Measurements from ENCODE around the gene KCNE3. TPM values are rescaled to one million over a fixed set of nuclear protein-coding genes. Genes with fewer than 3 reads are reported as not detected.

The KCNE3 gene
- total and polyA plus RNA-seq, 12 donors = 1.1 to 23.2 (median 7.7) TPM

DNA sequence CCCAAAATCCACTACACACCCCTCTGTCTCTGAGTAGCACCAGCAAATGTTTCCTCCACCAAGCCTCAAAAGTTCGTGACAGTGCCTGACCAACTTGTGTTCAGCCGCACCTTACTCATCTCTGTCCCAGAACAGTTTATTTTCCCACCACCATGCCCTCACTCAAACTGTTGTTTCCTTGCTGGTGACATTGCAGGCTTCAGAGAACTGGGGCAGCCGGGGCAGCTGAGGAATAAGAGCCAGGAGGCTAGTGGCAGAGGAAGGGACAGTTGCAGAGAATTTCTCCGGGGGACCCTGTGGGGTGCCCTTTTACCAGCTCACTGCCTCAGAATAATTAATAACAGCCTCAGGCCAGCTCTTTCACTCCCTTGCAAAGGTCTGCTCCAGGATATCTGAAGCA lies 709 bp upstream of the KCNE3 start:
- peak in 1 of 7 donors; percentile 17 for DNase-seq
- WGBS, 4 donors = 74 to 88% (median 84%) methylated on average over 4 of the region's 4 CpGs
- TF ChIP-seq, protein P1, sequence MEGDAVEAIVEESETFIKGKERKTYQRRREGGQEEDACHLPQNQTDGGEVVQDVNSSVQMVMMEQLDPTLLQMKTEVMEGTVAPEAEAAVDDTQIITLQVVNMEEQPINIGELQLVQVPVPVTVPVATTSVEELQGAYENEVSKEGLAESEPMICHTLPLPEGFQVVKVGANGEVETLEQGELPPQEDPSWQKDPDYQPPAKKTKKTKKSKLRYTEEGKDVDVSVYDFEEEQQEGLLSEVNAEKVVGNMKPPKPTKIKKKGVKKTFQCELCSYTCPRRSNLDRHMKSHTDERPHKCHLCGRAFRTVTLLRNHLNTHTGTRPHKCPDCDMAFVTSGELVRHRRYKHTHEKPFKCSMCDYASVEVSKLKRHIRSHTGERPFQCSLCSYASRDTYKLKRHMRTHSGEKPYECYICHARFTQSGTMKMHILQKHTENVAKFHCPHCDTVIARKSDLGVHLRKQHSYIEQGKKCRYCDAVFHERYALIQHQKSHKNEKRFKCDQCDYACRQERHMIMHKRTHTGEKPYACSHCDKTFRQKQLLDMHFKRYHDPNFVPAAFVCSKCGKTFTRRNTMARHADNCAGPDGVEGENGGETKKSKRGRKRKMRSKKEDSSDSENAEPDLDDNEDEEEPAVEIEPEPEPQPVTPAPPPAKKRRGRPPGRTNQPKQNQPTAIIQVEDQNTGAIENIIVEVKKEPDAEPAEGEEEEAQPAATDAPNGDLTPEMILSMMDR (IDR thresholded peaks at IDR 0.05) = no peak
- no peak for TF ChIP-seq POLR2A (IDR thresholded peaks at IDR 0.05)
- no peak overlapping the region for H3K4me3 ChIP-seq
- H3K9me3 ChIP-seq (replicated peaks in 1 of 3) = no peaks in the 10 kb centered on the region
- no peaks in the 10 kb centered on the region for H3K4me1 ChIP-seq (replicated peaks in 1 of 2)
- H3K27ac ChIP-seq = no peak overlapping the region
- H3K27me3 ChIP-seq = no peaks in the 10 kb centered on the region
- intact Hi-C loops (cut with DNase I) = no loop called here
- no peaks in the 10 kb centered on the region for H3K36me3 ChIP-seq (replicated peaks in 1 of 2)

DNA sequence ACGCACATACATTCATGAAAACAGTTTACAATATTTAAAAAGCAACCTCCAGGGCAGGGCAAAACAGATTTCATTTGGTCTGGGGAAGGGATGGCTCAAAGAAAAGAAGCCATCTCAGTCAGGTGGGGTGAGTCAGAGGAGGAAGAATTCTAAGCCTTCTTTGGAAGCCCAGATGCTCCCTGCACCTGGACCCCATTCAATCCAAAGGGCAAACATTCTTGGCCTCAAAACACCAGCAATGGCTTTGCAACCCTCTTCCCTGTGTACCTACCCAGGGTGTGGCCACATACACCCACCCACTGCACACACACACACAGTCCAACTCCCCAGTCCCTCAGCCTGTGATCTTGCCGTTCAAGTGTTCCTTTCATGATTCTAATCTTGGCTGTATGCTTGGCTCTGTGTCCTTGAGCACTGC lies 2.0 kb downstream of the KCNE3 start:
- peak in 1 of 7 donors; percentile 9 for DNase-seq
- TF ChIP-seq, protein P1 (IDR thresholded peaks at IDR 0.05) = no peak
- no peak for TF ChIP-seq POLR2A (IDR thresholded peaks at IDR 0.05)
- H3K4me1 ChIP-seq (replicated peaks in 1 of 2) = peaks cover 9 to 11% of the 10 kb centered on the region in 2 donors
- WGBS, 4 donors = 59 to 75% (median 68%) methylated on average over 2 of the region's 2 CpGs
- intact Hi-C loops (cut with DNase I) = no loop called here
- no peaks in the 10 kb centered on the region for H3K27me3 ChIP-seq
- no peaks in the 10 kb centered on the region for H3K36me3 ChIP-seq (replicated peaks in 1 of 2)
- H3K9me3 ChIP-seq (replicated peaks in 1 of 3) = no peaks in the 10 kb centered on the region
- H3K27ac ChIP-seq = no peak overlapping the region
- no peak overlapping the region for H3K4me3 ChIP-seq

DNA sequence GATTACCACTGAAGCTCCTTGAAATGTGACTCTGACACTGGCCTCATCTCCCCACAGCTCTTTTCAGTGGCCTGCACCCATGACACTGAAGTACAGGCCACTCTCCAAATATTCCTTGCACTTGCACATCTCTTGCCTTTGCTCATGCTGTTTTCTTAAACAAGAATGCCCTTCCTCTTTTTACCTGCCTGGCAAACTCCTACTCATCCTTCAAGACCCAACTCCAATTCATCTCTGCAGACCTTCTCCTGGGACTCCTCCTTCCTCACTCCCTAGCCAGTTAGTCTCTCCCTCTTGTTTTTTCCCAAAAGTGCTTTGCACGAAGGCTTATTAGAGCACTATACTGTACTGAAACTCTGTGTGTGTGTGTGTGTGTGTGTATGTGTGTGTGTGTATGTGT lies 2.6 kb downstream of the KCNE3 start:
- peaks cover 9 to 11% of the 10 kb centered on the region in 2 donors for H3K4me1 ChIP-seq (replicated peaks in 1 of 2)
- WGBS, 4 donors = 83 to 100% (median 96%) methylated on average over 1 of the region's 1 CpG
- no peaks in the 10 kb centered on the region for H3K9me3 ChIP-seq (replicated peaks in 1 of 3)
- H3K36me3 ChIP-seq (replicated peaks in 1 of 2) = no peaks in the 10 kb centered on the region
- no peak for DNase-seq
- intact Hi-C loops (cut with DNase I) = no loop called here
- H3K27me3 ChIP-seq = no peaks in the 10 kb centered on the region
- TF ChIP-seq, protein P1 (IDR thresholded peaks at IDR 0.05) = no peak
- no peak for TF ChIP-seq POLR2A (IDR thresholded peaks at IDR 0.05)
- H3K4me3 ChIP-seq = no peak overlapping the region
- H3K27ac ChIP-seq = no peak overlapping the region

DNA sequence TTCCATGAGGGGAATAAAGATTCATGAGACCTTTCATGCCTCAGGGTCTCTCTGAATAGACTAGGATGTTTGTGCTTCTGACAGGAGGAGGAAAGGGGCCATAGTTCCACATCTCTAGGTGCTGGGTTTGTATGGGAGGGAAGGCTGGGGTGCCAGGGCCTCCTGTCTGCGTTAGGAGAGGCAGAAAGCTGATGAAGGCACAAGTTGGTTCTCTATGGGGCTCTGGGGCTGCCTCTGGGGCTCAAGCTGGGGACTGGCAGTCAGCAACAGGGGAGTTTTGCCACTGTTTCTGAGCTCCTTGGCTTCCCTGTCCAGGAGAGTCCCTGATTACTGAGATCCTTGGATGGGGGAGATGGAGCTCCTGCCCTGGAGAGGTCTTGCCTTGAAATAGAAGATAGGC lies 4.1 kb downstream of the KCNE3 start:
- H3K36me3 ChIP-seq (replicated peaks in 1 of 2) = no peaks in the 10 kb centered on the region
- DNase-seq = peak in 1 of 7 donors; percentile 29
- no peak overlapping the region for H3K27ac ChIP-seq
- TF ChIP-seq POLR2A (IDR thresholded peaks at IDR 0.05) = no peak
- TF ChIP-seq, protein P1 (IDR thresholded peaks at IDR 0.05) = no peak
- no peak overlapping the region for H3K4me3 ChIP-seq
- H3K27me3 ChIP-seq = no peaks in the 10 kb centered on the region
- H3K9me3 ChIP-seq (replicated peaks in 1 of 3) = no peaks in the 10 kb centered on the region
- H3K4me1 ChIP-seq (replicated peaks in 1 of 2) = peaks cover 9 to 11% of the 10 kb centered on the region in 2 donors
- WGBS, 4 donors = 83 to 100% (median 86%) methylated on average over 1 of the region's 1 CpG; no CpG with 5 or more reads in 1 of the 4 donors
- intact Hi-C loops (cut with DNase I) = no loop called here
